Cardiac muscle cell (in vitro differentiated cells and primary cell): ENCODE measurements around the gene PICK1. TPM values are rescaled to one million over a fixed set of nuclear protein-coding genes. Genes with fewer than 3 reads are reported as not detected.
A peak's percentile ranks its signal among the peaks of the same experiment; 100 is the strongest.

Experiments
- DNase-seq, 2 donors: peaks; one replicate each; pipeline versions ENCODE4 v3.0.0 to v3.0.0-alpha.2; 2010 to 2017; ENCODE audit warnings: low read depth in 1 of 2, low spot score in 1 of 2
- H3K27ac ChIP-seq: fragments of 200-600 bp; sonication (generic); 2 replicates; pipeline ENCODE4 v1.5.1; 2016
- H3K27me3 ChIP-seq: fragments of 200-600 bp; sonication (generic); 2 replicates; pipeline ENCODE4 v1.6.0; 2016; ENCODE audit warnings: control low read depth
- H3K36me3 ChIP-seq: fragments of 200-600 bp; sonication (generic); 2 replicates; pipeline ENCODE4 v1.5.1; 2016; ENCODE audit warnings: control low read depth
- H3K4me1 ChIP-seq: fragments of 200-600 bp; sonication (generic); 2 replicates; pipeline ENCODE4 v1.8.1; 2017; ENCODE audit warnings: low read depth, mild to moderate bottlenecking, mixed run types
- H3K4me3 ChIP-seq: fragments of 200-600 bp; sonication (generic); 2 replicates; pipeline ENCODE4 v1.5.1; 2016; ENCODE audit warnings: mild to moderate bottlenecking
- H3K9me3 ChIP-seq: fragments of 200-600 bp; sonication (generic); 2 replicates; pipeline ENCODE4 v1.5.1; 2017; ENCODE audit warnings: low read depth, mild to moderate bottlenecking, control low read depth
- CTCF ChIP-seq: IDR thresholded peaks from 2 replicates; pipeline ENCODE4 v1.5.1; 2012; ENCODE audit warnings: low read depth, mild to moderate bottlenecking, low read length
- polyA plus RNA-seq: library from polyadenylated mRNA; unstranded; fragments of >200 nt; fragmentation: Nextera tagmentation; extraction: Ambion mirVana; gene quantifications from 2 replicates; pipeline ENCODE4 v1.2.1, GENCODE V29; 2016
- total RNA-seq: library from RNA; depleted of rRNA; stranded (reverse); fragments of >200 nt; gene quantifications from 2 replicates; pipeline ENCODE4 v1.2.3, GENCODE V29; 2016

Gene PICK1
- total and polyA plus RNA-seq, 2 experiments from 2014 or later = 57.8 to 60.4 TPM

DNA sequence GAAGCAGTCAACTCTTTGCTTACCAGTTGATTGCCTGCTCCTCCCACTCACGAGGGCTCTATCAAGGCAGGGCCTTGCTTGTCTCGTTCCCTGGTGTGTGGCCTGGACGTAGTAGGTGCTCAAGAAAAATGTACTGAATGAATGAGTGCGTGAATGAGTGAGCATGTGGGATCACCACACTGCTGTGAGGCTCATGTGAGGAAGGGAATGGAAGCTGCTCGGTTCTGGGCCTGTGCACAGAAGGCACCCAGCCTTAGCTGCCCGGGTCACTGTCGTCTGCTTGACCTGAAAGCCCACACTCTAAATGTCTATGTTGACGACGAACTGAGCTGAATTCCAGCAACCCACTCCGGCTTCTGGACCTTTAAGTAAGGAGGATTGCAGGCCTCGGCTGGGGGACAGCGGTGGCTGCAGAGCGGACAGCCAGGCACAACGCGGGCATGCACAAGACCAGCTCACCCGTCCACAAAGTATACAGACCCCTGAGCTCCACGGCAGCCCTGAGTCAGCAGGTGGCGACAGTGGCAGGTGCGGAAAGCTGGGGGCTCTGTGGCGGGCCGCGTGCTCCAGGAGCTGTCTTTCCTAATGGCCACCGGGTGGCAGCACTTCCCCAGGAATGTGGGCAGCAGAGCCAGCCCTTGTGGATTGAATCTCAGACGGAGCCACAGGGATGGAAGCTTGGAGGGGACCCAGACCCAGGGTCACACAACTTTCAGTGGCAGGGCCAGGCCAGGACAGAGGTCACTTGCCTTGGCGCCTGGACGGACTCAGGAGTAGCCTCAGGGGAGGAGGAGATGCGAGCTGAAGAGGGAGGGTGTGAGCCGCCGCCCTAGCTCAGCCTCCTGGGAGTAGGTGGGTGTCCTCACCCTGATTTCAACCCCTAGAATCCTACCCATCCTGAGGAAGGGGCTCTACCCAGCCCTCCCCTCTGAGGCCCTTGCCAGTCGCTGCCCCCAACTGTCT lies 5.0 kb upstream of the PICK1 start:
- peak; percentile 76 for TF ChIP-seq CTCF
- Histone ChIP-seq H3K9me3 (no peaks in the 10 kb centered on the region), H3K4me3 (no peak overlapping the region), H3K27me3 (no peaks in the 10 kb centered on the region), H3K36me3 (no peaks in the 10 kb centered on the region), H3K4me1 (no peaks in the 10 kb centered on the region), H3K27ac (no peak overlapping the region)
- DNase-seq = peak; percentile 80 to 92

- peaks cover 1% of the 10 kb centered on the region for H3K4me1 ChIP-seq
- H3K27ac ChIP-seq = no peak overlapping the region
- DNase-seq = no peak
- TF ChIP-seq CTCF = no peak
- H3K9me3 ChIP-seq = no peaks in the 10 kb centered on the region
- H3K27me3 ChIP-seq = no peaks in the 10 kb centered on the region
- H3K36me3 ChIP-seq = peaks cover 11% of the 10 kb centered on the region
- H3K4me3 ChIP-seq = no peak overlapping the region
These were observed 5.6 kb downstream of the PICK1 start for GRCh38 chr22:38062791-38063190.

- Histone ChIP-seq H3K9me3 (no peaks in the 10 kb centered on the region), H3K4me3 (no peak overlapping the region), H3K27me3 (no peaks in the 10 kb centered on the region), H3K36me3 (peaks cover 11% of the 10 kb centered on the region), H3K27ac (no peak overlapping the region), H3K4me1 (peaks cover 25% of the 10 kb centered on the region)
- no peak for TF ChIP-seq CTCF
- DNase-seq = no peak
These were observed 8.3 kb downstream of the PICK1 start for GRCh38 chr22:38065539-38065938.

DNA sequence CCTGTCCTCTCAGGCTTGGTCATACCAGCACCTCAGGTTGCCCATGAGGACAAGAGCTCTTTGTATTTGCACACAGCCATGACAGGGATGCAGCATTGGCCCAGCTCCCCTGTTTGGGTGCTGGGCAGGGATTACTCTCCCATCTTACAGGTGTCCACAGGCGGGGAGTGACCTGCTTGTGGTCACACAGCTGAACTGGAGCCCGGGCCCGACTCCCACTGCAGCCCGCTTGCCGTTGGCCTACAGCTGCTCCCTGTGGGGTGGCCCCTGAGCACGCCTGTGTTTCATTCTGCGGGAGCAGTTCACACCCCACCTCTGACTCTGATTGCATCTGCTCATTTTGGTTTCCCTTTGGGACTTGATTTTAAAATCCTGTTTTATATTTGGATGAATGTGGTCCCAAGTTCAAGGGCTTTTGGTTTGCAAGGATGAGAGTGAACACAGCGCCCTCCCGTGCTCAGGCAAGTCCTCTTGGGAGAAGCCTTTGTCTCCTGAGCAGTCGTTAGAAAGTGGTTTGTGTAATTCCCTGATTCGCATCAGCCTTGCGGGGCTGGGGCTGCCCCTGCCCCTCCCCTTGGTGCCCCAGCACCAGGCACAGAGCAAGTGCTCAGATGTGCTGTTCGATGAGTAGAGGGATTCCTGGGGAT lies 9.3 kb downstream of the PICK1 start:
- no peak for TF ChIP-seq CTCF
- no peak for DNase-seq
- H3K4me1 ChIP-seq = peaks cover 34% of the 10 kb centered on the region
- no peak overlapping the region for H3K27ac ChIP-seq
- no peak overlapping the region for H3K4me3 ChIP-seq
- no peaks in the 10 kb centered on the region for H3K9me3 ChIP-seq
- no peaks in the 10 kb centered on the region for H3K27me3 ChIP-seq
- peaks cover 11% of the 10 kb centered on the region for H3K36me3 ChIP-seq

DNA sequence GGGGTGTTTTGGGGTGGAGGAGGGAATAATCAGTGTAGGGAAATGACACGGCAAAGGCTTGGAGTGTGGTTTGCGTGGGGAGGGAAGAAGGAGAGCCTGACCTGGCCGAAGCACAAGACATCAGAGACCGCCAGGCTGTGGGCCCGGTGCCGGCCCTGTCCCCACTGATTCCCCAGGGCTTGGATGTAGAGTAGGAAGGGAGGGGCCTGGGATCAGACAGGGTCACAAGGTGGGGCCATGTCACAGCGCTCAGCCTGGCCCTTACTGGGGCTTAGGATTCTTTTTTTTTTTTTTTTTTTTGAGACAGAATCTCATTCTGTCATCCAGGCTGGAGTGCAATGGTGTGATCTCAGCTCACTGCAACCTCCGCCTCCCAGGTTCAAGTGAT lies 9.8 kb downstream of the PICK1 start:
- Histone ChIP-seq H3K27ac (no peak overlapping the region), H3K27me3 (no peaks in the 10 kb centered on the region), H3K4me1 (peaks cover 34% of the 10 kb centered on the region), H3K36me3 (peaks cover 11% of the 10 kb centered on the region), H3K4me3 (no peak overlapping the region), H3K9me3 (no peaks in the 10 kb centered on the region)
- TF ChIP-seq CTCF = no peak
- DNase-seq = no peak
